T-cell (primary cell): Measurements from ENCODE around the gene NRGN. TPM values are rescaled to one million over a fixed set of nuclear protein-coding genes. Genes with fewer than 3 reads are reported as not detected.

Source experiments
- ATAC-seq, 4 experiments: fragments of 200-7000 bp in 3 of 4; fragments of 150-1000 bp in 1 of 4; cut with Tn5 transposase; replicated peaks in 1 of 4; 1 replicate in 3 of 4; 2 replicates in 1 of 4; pipeline ENCODE4 v1.10.0; 2021; ENCODE audit warnings: moderate library complexity in 3 of 4, mild to moderate bottlenecking in 2 of 4, moderate number of reproducible peaks in 1 of 4
- CTCF ChIA-PET, 2 donors: fragments of 300-600 bp; sonication (Branson Sonifier 250); formaldehyde crosslinking; loops; one replicate each; lab custom pipeline; 2022; ENCODE audit warnings: antibody characterized with exemption in 2 of 2; lab: Charles Lee
- POLR2A ChIA-PET, 2 donors: fragments of 300-600 bp; sonication (Branson Sonifier 250); formaldehyde crosslinking; loops; one replicate each; lab custom pipeline; 2022; ENCODE audit warnings: antibody characterized with exemption in 2 of 2; lab: Charles Lee
- DNase-seq, 35 experiments: peaks; one replicate each; pipeline versions ENCODE4 v3.0.0 to v3.0.0-alpha.2; 2013 to 2023
- H3K27ac ChIP-seq: one replicate; pipeline ENCODE4 v1.5.1; 2013; ENCODE audit warnings: low read length
- H3K27me3 ChIP-seq, 2 experiments: replicated peaks in 1 of 2; 1 replicate in 1 of 2; 2 replicates in 1 of 2; pipeline versions ENCODE4 v1.6.1 to v1.7.0; 2013; ENCODE audit warnings: low read length in 1 of 2, mixed read lengths in 1 of 2; ENCODE audit not compliant: control insufficient read depth in 2 of 2, insufficient read depth in 2 of 2; ENCODE audit errors: extremely low read depth in 1 of 2
- H3K36me3 ChIP-seq, 2 donors: 1 replicate in 1 of 2; 2 replicates in 1 of 2; pipeline versions ENCODE4 v1.6.1 to v1.7.0; 2013; ENCODE audit warnings: low read length in 1 of 2; ENCODE audit not compliant: control insufficient read depth in 2 of 2, insufficient read depth in 1 of 2; ENCODE audit errors: extremely low read depth in 1 of 2
- H3K4me1 ChIP-seq, 2 experiments: 1 replicate in 1 of 2; 2 replicates in 1 of 2; pipeline versions ENCODE4 v1.6.1 to v1.7.0; 2013; ENCODE audit warnings: low read length in 2 of 2, mixed read lengths in 1 of 2; ENCODE audit not compliant: insufficient read depth in 2 of 2, control insufficient read depth in 1 of 2; ENCODE audit errors: extremely low read depth in 1 of 2
- H3K4me3 ChIP-seq, 2 donors: 1 replicate in 1 of 2; 2 replicates in 1 of 2; pipeline versions ENCODE4 v1.5.1 to v1.7.0; 2013; ENCODE audit warnings: mild to moderate bottlenecking in 2 of 2, low read length in 1 of 2, moderate library complexity in 1 of 2; ENCODE audit not compliant: control insufficient read depth in 1 of 2; ENCODE audit errors: extremely low read depth in 1 of 2
- H3K9me3 ChIP-seq: 2 replicates; pipeline ENCODE4 v1.7.0; 2013
- H3K27ac Mint-ChIP-seq, 2 donors: one replicate each; pipeline ENCODE4 v1.8.0; 2020 to 2021; ENCODE audit warnings: mild to moderate bottlenecking in 2 of 2, mixed read lengths in 2 of 2
- H3K27me3 Mint-ChIP-seq, 2 donors: one replicate each; pipeline ENCODE4 v1.8.0; 2021 to 2022; ENCODE audit warnings: mixed read lengths in 2 of 2
- H3K36me3 Mint-ChIP-seq: one replicate; pipeline ENCODE4 v1.8.0; 2021; ENCODE audit warnings: mixed read lengths
- H3K4me1 Mint-ChIP-seq, 3 donors: one replicate each; pipeline ENCODE4 v1.8.0; 2020 to 2022; ENCODE audit warnings: mixed read lengths in 3 of 3, mild to moderate bottlenecking in 1 of 3
- H3K4me3 Mint-ChIP-seq, 3 donors: one replicate each; pipeline ENCODE4 v1.8.0; 2020 to 2022; ENCODE audit warnings: mild to moderate bottlenecking in 3 of 3, mixed read lengths in 3 of 3, moderate library complexity in 3 of 3
- H3K9me3 Mint-ChIP-seq, 3 donors: one replicate each; pipeline ENCODE4 v1.8.0; 2020 to 2022; ENCODE audit warnings: mixed read lengths in 3 of 3
- WGBS: methylation state at CpG from one replicate; pipeline ENCODE4 v1.1.5; 2013; ENCODE audit warnings: missing lambda C conversion rate; ENCODE audit not compliant: insufficient coverage; 5-methylcytosine and 5-hydroxymethylcytosine counted together
- total RNA-seq, 35 experiments: library from RNA in 6 of 35; stranded (reverse) in 6 of 35; fragments of 120-200 nt in 1 of 35; gene quantifications; one replicate each; pipeline versions ENCODE4 v1.2.1 to v1.2.4 and lab custom pipeline; 2013 to 2026

Gene NRGN
- total RNA-seq, 5 donors from 2014 or later (not counting 1 experiment from before 2014, with no cell fraction given), result 0.26 to 11.0 (median 0.89) TPM

DNA sequence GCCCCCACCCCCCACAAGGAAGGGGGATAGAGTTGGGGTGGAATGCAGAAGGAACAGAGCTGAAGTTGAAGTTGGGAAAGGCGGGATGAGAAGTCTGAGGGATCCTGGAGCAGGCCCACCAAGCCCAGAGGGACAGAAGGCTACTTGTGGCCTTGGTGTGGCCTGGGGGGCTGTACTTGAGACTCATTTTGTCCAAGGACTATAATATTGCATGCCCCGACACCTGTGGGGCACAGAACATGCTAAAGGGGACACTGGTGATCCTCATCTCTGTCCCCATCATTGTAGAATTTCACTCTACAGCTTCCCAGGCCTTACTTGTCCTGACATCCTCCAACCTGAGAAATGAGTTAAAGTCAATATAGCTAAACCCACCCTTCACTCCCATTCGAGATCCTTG, 21.1 kb downstream of the NRGN start:
- H3K4me1 Mint-ChIP-seq, result peaks cover 26 to 48% (median 27%) of the 10 kb centered on the region in 3 donors

DNA sequence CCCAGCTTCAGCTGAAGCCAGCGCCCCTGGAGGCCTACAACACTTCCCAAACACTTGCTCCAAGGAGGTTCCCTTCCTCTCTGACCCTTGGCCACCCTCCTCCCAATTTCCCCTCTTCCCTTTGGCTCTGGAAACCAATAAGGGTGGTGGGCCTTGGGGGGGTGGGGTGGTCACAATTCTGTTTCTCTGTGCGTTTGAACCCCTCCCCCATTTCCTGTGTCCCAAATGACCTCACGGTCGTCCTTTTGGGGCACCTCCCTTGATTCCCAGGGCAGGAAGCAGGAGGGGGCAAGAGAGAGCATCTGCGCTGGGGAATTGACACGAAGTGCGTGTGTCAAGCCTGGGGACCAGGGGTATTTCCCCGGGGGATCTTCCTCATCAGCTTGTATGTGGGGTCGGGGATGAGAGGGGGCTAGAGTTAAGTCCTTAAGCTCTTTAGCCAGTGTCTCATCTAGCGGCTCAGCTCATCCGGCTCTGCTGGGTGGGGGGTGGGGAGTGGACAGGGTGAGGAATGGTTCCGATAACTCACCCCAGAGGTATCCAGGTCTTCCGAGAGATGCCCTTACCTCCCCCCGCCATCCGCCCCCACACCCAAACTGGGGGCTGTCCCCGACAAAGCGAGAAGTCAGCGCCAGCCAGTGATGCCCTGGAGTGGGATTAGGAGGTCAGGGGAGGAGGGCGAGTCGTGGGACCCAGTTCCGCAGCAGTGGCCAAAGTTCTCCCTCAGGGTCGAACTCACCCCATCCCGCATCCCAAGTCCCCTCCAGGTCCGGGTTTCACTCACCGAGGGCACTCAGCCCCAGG, 21.8 kb downstream of the NRGN start:
- CTCF ChIA-PET, result interaction anchor here (0.6 to 4.6 kb wide), 9 partner anchors 9 to 1522 kb away, joined by 3 to 45 read pairs (median 5); partner anchors contain the start of gene VSIG2 (in 1 of the 2)
- peaks cover 19 to 55% of the 10 kb centered on the region in 2 experiments for H3K4me1 ChIP-seq
- WGBS, result 19% methylated on average over 8 of the region's 25 CpGs

More for the DNA sequence above, 21.1 kb downstream of the NRGN start:
- Histone ChIP-seq H3K4me1 (peaks cover 19 to 55% of the 10 kb centered on the region in 2 experiments), H3K9me3 (no peaks in the 10 kb centered on the region), H3K4me3 (no peak overlapping the region), H3K36me3 (no peaks in the 10 kb centered on the region), H3K27me3 (peaks cover 0 to 69% of the 10 kb centered on the region in 2 experiments), H3K27ac (no peak overlapping the region)
- DNase-seq (no peak), ATAC-seq (no peak)
- Mint-ChIP-seq H3K9me3 (no peaks in the 10 kb centered on the region), H3K4me3 (peak overlapping the region; percentile 25 to 74 (median 34)), H3K27ac (peak overlapping the region in 1 of 2 donors; percentile 36), H3K27me3 (peaks cover 29 to 55% of the 10 kb centered on the region in 2 donors), H3K36me3 (no peaks in the 10 kb centered on the region)
- ChIA-PET CTCF (interaction anchor here (0.6 to 4.6 kb wide), 5 partner anchors 13 to 116 kb away, joined by 3 to 45 read pairs (median 3); no protein-coding TSS in a partner anchor), POLR2A (no interaction called here)
- WGBS, result 93% methylated on average over 2 of the region's 3 CpGs

DNA sequence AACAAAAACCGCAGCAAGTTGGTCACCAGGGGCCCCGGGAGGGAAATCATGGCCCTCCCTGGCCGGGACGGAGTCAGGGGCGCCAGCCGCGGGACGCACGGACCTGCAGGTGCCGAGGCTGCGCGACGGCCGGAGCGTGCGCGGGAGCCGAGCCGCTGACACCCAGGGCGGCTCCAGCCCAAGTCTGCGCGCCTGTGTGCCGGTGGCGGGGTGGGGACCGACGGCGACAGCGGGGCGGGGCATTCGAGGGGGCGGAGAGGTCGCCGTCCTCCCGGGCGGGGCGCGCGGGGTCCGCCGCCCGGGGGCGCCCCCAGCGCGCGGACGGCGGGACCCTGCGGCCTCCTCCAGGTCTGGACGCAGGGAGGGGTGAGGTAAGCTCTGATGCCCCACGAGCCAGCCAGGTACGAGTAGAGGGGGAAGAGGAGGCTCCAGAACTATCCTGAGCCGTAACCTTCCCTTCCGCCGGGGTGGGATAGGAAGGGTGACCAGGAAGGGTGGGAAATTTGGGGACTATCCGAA, 22.4 kb downstream of the NRGN start, which contains the start of gene ESAM:
TSS of gene ESAM (minus strand) at position 186 of the 519 bp plus-strand sequence. CDS start at position 50, 136 bp downstream.
- H3K4me1 ChIP-seq, result peaks cover 19 to 55% of the 10 kb centered on the region in 2 experiments
- no peaks in the 10 kb centered on the region for H3K9me3 ChIP-seq
- H3K36me3 Mint-ChIP-seq, result peaks cover 6% of the 10 kb centered on the region
- peak within 1 kb of the TSS; percentile 84 to 93 (median 91) for H3K4me3 Mint-ChIP-seq
- H3K27me3 ChIP-seq, result peaks cover 0 to 56% of the 10 kb centered on the region in 2 experiments
- CTCF ChIA-PET, result interaction anchor here (0.6 to 4.6 kb wide), 17 partner anchors 7 to 1521 kb away, joined by 3 to 45 read pairs (median 3); partner anchors contain the start of genes NRGN (in 1 of the 2) and VSIG2 (in 1 of the 2)
- 0% methylated on average over 50 of the region's 55 CpGs for WGBS
- peak; percentile 74 to 83 (median 79) for ATAC-seq
- peaks cover 26 to 41% (median 27%) of the 10 kb centered on the region in 3 donors for H3K4me1 Mint-ChIP-seq
- peaks cover 0 to 4% of the 10 kb centered on the region in 2 donors for H3K36me3 ChIP-seq
- H3K27ac Mint-ChIP-seq, result peak within 1 kb of the TSS; percentile 73 to 74
- H3K27ac ChIP-seq, result no peak within 1 kb of the TSS
- POLR2A ChIA-PET, result no interaction called here
- peak within 1 kb of the TSS; percentile 64 to 89 for H3K4me3 ChIP-seq
- H3K9me3 Mint-ChIP-seq, result no peaks in the 10 kb centered on the region
- peaks cover 17 to 41% of the 10 kb centered on the region in 2 donors for H3K27me3 Mint-ChIP-seq
- peak in 31 of 35 experiments; percentile 33 to 78 (median 55) for DNase-seq

More for the DNA sequence above, 21.8 kb downstream of the NRGN start:
- POLR2A ChIA-PET, result no interaction called here
- no peak for ATAC-seq
- no peaks in the 10 kb centered on the region for H3K9me3 ChIP-seq
- Mint-ChIP-seq H3K4me3 (peak overlapping the region; percentile 67 to 84 (median 70)), H3K27me3 (peaks cover 24 to 48% of the 10 kb centered on the region in 2 donors), H3K27ac (no peak overlapping the region), H3K36me3 (peaks cover 3% of the 10 kb centered on the region), H3K9me3 (no peaks in the 10 kb centered on the region), H3K4me1 (peaks cover 26 to 45% (median 27%) of the 10 kb centered on the region in 3 donors)
- peak overlapping the region; percentile 47 to 89 for H3K4me3 ChIP-seq
- no peaks in the 10 kb centered on the region for H3K36me3 ChIP-seq
- peak in 1 of 35 experiments; percentile 31 for DNase-seq
- H3K27me3 ChIP-seq, result peaks cover 0 to 62% of the 10 kb centered on the region in 2 experiments
- H3K27ac ChIP-seq, result no peak overlapping the region

- peaks cover 7% of the 10 kb centered on the region for H3K36me3 Mint-ChIP-seq
- peaks cover 19 to 55% of the 10 kb centered on the region in 2 experiments for H3K4me1 ChIP-seq
- H3K4me3 Mint-ChIP-seq, result peak overlapping the region; percentile 84 to 93 (median 91)
- ATAC-seq (peak; percentile 36 to 51 (median 41)), DNase-seq (peak in 1 of 35 experiments; percentile 25)
- H3K9me3 ChIP-seq, result no peaks in the 10 kb centered on the region
- ChIA-PET POLR2A (no interaction called here), CTCF (interaction anchor here (0.6 to 4.6 kb wide), 18 partner anchors 8 to 93 kb away, joined by 3 to 45 read pairs (median 4); partner anchors contain the start of genes NRGN (in 1 of the 2), SIAE (in 1 of the 2) and SPA17 (in 1 of the 2))
- peaks cover 26 to 39% (median 27%) of the 10 kb centered on the region in 3 donors for H3K4me1 Mint-ChIP-seq
- peaks cover 0 to 51% of the 10 kb centered on the region in 2 experiments for H3K27me3 ChIP-seq
- peak overlapping the region; percentile 64 to 89 for H3K4me3 ChIP-seq
- 0% methylated on average over 36 of the region's 45 CpGs for WGBS
- no peak overlapping the region for H3K27ac Mint-ChIP-seq
- H3K36me3 ChIP-seq, result peaks cover 3 to 7% of the 10 kb centered on the region in 2 donors
- peaks cover 14 to 36% of the 10 kb centered on the region in 2 donors for H3K27me3 Mint-ChIP-seq
- H3K27ac ChIP-seq, result no peak overlapping the region
- H3K9me3 Mint-ChIP-seq, result no peaks in the 10 kb centered on the region
Observed at GRCh38 chr11:124762624-124763155, 22.9 kb downstream of the NRGN start.

DNA sequence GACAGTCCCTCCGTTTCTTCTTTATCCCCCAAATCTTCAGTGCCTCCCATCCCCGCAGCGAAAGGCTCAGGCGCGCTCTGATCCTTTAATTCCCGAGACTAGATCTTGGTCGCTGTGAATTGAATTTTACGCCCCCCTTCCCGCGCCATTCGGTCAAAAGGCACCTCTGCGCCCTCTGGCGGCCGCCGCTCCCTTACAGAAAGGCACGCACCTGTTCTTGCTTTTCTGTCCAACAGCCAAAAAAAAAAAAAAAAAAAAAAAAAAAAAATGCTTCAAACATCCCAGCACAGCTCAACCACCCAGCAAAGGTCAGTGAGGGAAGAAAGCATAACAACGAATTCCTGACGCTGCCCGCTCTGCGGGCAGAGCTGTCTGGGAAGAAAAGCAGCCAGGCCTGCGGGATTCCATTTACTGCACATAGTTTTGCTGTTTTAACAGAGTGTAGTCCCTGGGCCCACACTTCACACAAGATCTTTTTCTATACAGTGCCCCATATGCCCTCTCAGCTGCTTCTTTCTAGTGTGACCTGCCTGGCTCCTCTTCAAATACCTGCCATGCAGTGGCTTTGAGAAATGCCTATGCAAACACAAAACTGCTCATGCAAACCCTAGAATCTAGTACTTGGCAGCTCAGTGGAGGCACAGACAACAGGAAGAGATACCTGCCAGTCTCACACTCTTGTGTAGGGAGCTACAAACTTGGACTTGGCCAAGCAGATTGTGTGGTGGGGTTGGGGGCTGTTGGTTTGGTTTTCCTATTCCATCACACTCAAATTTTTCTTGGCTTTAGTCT, 23.6 kb downstream of the NRGN start:
- ChIA-PET POLR2A (interaction anchor here in 1 of 2 donors (0.6 kb wide), 1 partner anchor 94 kb away, joined by 6 read pairs; no protein-coding TSS in a partner anchor), CTCF (interaction anchor here (0.6 to 4.6 kb wide), 39 partner anchors 9 to 361 kb away, joined by 3 to 45 read pairs (median 4); partner anchors contain the start of genes NRGN (in 1 of the 2), SIAE (in 1 of the 2) and SPA17 (in 1 of the 2))
- DNase-seq (peak; percentile 59 to 91 (median 82)), ATAC-seq (peak; percentile 39 to 60 (median 46))
- Histone ChIP-seq H3K4me1 (peaks cover 19 to 50% of the 10 kb centered on the region in 2 experiments), H3K27ac (no peak overlapping the region), H3K27me3 (peaks cover 0 to 44% of the 10 kb centered on the region in 2 experiments), H3K9me3 (no peaks in the 10 kb centered on the region), H3K36me3 (peaks cover 6 to 7% of the 10 kb centered on the region in 2 donors), H3K4me3 (peak overlapping the region; percentile 64 to 89)
- H3K4me1 Mint-ChIP-seq, result peaks cover 22 to 32% (median 24%) of the 10 kb centered on the region in 3 donors
- H3K27me3 Mint-ChIP-seq, result peaks cover 11 to 29% of the 10 kb centered on the region in 2 donors
- H3K9me3 Mint-ChIP-seq, result no peaks in the 10 kb centered on the region
- 10% methylated on average over 21 of the region's 21 CpGs for WGBS
- peak overlapping the region; percentile 84 to 93 (median 91) for H3K4me3 Mint-ChIP-seq
- peak overlapping the region; percentile 73 to 74 for H3K27ac Mint-ChIP-seq
- H3K36me3 Mint-ChIP-seq, result peaks cover 11% of the 10 kb centered on the region
